HG03558 (cell line): Measurements from ENCODE around the gene PARD3B.

Source experiments
- ATAC-seq: cut with Tn5 transposase; IDR thresholded peaks from one replicate; pipeline ENCODE4 v1.9.1; 2021; ENCODE audit warnings: moderate number of reproducible peaks; ENCODE audit not compliant: unreplicated experiment; ENCODE audit errors: extremely low read depth

PARD3B gene

DNA sequence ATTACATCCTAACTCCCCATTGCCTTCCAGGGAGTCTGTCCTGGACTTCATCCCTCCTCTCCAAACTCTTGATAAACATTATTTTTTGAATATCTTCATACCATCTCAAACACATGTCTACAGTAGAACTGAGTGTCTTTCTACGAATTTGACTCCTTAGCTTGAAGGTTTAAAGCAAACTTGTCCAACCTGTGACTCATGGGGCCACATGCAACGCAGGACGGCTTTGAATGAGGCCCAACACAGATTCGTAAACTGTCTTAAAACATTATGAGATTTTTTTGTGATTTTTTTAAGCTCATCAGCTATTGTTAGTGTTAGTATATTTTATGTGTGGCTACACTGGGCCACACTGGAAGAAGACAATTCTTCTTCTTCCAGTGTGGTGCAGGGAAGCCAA is 98.1 kb downstream of the PARD3B start:
- no peak for ATAC-seq

- ATAC-seq = no peak
These were observed 99.9 kb downstream of the PARD3B start for GRCh38 chr2:204645018-204645773.

DNA sequence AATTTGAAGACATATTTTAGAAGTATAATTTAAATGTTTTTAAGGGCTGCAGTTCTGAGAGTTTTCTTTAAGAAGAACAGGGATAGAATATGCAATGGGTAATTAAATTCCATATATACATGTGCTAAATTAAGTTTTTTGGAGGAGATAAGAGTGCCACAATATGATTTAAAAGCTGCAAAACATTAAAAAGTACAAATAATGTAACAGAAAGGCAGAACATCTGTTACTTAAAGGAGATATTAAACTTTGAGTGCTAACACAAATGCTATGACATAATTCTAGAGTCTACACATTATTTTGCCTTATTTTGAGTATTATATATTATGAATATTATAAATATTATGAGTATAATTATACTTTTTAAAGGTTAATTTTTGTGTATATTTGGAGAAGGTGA is 102.4 kb downstream of the PARD3B start:
- ATAC-seq = no peak

- ATAC-seq = no peak
These were observed 105.3 kb downstream of the PARD3B start for GRCh38 chr2:204650611-204651010.

GRCh38 chr2:204652063-204652462 is 106.8 kb downstream of the PARD3B start:
- ATAC-seq = no peak

GRCh38 chr2:204654669-204655068 is 109.4 kb downstream of the PARD3B start:
- no peak for ATAC-seq

- no peak for ATAC-seq
These were observed 109.8 kb downstream of the PARD3B start for GRCh38 chr2:204655101-204655500.

- no peak for ATAC-seq
These were observed 110.4 kb downstream of the PARD3B start for GRCh38 chr2:204655626-204656025.

DNA sequence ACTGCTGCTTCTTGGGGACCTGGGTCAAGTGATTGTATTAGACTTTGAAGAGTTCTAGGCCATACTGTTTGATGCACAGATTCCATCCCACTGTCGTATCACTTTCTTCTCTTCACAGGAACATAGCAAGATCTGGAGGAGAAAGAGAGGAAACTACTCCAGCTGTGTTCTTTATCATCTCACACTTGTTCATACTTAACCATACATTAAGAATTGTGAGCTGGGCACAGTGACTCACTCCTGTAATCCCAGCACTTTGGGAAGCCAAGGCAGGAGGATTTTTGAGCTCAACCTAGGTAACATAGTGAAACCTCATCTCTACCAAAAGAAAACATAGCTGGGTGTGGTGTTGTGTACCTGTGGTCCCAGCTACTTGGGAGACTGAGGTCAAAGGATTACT is 111.7 kb downstream of the PARD3B start:
- no peak for ATAC-seq

GRCh38 chr2:204662956-204663355 is 117.7 kb downstream of the PARD3B start:
- no peak for ATAC-seq

DNA sequence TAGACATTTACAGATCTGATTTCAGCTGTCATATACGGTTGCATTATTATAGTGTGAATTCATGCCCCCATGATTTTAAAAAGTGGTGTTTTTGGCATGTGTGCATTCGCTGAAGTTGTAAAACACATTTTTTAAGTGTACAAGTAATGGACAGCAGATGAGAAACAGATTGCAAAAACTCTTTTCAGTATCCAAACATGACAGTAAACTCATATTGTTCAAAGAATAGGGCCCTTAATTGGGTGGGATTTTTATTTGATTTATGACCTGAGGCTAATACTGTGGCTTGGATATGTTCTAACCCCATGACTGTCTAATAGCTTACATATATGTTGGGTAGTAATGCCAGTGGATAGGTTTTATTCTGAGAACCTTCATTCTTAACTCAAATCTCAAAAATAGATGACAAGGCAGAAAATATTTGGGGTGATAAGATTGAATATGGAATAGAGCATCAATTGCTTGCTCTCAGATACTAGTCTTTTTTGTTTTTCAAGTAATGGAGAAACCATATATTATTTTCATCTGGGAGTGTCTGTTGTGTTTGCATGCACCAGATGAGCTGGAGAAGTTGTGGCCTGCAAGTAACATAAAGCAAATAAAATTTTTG is 118.6 kb downstream of the PARD3B start:
- no peak for ATAC-seq

GRCh38 chr2:204664708-204665121 is 119.4 kb downstream of the PARD3B start:
- ATAC-seq = no peak

DNA sequence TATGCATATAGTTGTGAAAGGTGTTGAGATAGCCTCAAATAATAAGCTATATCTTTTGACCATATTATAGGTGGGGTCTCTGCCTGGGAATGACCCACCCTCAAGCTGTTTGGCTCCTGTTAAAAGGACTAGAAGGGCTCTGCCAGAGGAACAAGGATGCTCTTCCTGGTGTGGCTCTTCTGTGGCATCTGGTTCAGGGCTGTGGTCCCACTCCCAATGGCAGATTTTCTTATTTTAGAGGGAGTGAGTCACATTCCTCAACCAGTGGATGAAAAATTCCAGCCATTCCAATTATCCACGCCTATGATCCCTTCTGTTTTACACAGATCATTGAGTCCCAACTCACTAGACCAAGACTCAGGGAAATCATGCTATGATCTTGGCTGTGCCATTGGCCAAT is 119.9 kb downstream of the PARD3B start:
- no peak for ATAC-seq

DNA sequence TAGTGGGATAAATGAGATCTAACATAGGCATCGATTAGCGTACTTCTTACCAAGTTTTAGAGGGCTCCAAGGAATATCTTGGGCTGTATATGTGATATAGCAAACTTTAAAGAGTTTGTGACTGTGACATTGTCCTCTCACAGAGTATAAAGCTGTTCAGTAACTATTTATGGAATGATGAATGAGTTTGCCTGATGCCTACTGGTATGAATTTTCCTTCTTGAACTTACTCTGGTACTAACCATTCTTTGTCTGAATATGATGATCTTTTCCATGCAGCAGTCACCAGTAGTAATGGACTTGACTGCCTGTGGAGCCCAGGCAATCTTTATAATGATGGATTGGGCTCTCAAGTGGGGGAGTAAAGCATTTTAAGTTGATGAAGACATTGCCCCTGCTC is 120.5 kb downstream of the PARD3B start:
- ATAC-seq = no peak

DNA sequence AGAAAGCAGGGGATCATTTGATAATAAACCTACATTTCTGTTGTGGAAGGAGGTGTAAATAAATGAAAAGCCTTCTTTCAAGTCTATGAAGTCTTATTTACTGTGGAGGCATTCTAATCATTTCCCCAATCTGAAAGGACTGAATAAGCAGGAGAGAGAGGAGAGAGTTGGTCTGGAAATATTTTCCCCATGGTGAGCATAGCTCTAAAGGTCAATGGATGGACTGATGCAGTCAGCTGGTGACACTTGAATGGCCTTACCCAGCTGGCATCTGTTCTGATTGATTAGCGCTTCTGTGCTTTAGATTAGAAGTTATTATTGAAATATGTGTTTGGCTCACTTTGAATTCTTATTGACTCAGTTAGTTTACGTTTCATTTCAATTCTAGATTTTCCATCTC is 122.7 kb downstream of the PARD3B start:
- no peak for ATAC-seq

- ATAC-seq = no peak
These were observed 124.1 kb downstream of the PARD3B start for GRCh38 chr2:204669382-204669781.

- no peak for ATAC-seq
These were observed 124.8 kb downstream of the PARD3B start for GRCh38 chr2:204670124-204670523.

DNA sequence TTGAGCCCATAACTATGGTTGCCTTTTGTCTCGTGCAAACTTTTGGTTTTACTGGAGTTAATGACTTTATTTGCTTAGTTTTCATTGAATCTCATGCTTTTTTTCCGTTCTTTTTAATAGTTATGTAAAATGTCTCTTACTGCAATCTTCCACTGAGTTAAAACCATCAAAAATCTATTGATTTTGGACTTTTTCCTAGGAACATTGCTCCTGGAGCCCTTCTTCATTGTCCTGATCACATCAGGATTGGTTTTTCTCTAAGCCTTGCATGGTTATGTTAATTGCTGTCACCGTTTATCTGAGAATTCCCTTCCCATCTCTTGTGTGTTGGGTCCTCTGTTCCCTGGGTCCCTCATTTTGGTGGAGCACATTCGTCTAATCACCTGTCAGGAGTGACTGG is 125.5 kb downstream of the PARD3B start:
- no peak for ATAC-seq

GRCh38 chr2:204672772-204673171 is 127.5 kb downstream of the PARD3B start:
- ATAC-seq = no peak

DNA sequence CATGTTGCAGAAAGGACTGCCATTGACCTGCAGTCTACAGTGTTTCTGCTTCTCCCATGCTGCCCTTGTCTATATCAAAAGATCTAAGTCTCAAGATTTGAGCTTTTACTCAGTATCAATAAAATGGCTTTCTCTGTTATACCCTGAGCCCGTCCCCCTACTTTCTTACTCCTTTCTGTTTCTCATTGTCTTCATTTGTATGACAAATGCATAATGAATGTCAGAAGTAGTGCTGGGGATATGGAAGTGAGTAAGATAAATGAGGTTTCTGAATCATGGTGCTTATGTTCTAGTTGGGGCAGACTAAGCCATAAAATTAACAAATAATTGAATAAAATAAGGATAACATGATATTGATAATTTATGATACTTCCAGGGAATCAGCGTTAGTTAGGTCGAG is 128.6 kb downstream of the PARD3B start:
- no peak for ATAC-seq

DNA sequence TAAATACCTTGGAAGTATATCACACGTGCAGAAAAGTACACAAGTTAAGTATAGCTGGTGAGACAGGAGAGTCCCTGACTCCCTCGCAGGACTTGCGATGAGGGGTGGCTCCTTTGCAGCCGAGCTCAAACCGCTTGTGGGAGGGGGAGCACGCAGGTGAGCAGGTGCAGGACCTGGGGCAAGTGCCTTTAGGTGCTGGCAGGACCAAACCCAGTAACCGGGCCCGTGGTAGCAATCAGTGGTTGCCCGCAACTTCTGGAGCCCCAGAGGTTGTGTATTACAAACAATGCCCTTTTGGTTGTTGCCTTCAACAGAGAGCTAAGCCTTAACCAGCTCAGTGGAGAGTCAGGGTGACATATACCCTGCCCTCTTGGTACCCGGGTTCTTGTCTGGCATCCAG is 132.8 kb downstream of the PARD3B start:
- no peak for ATAC-seq

GRCh38 chr2:204680576-204680975 is 135.3 kb downstream of the PARD3B start:
- ATAC-seq = no peak
